IPS-NIHi7 (cell line): ENCODE results near the gene BACE2.
"Not testable (repeated sequence)": the region's sequence is repeated elsewhere in the genome, so short reads cannot be mapped to it uniquely, and the experiment has no call there.

Experiments
- DNase-seq: peaks from one replicate; pipeline ENCODE4 v3.0.0; 2012; ENCODE audit warnings: mixed read lengths; ENCODE audit errors: extremely low spot score

BACE2 gene

DNA sequence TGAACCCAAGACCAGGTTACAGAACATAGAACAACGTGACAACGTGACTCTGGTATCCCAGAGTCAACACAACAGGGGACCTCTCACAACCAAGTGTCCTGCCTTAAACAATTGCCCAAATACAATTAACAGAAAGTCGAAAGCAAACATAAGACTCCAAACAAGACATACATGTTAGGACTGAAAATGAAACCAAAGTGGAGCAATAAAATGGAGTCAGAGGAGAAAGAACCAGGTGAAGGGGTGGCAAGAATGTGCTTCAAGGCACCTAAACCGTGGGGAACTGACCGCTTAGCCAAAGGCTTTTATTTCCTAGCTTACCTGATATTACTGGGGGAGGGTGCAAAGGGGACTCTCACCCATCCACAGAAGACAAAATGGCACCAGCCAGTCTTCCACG, 17.8 kb downstream of the BACE2 start:
- no peak for DNase-seq

- peak; percentile 31 for DNase-seq
Observed at GRCh38 chr21:41186755-41187536, 19.0 kb downstream of the BACE2 start.

- DNase-seq = no peak
Observed at GRCh38 chr21:41187537-41188025, 19.6 kb downstream of the BACE2 start.

- no peak for DNase-seq
Observed at GRCh38 chr21:41188486-41189149, 20.7 kb downstream of the BACE2 start.

- DNase-seq = no peak
Observed at GRCh38 chr21:41189150-41189745, 21.3 kb downstream of the BACE2 start.

GRCh38 chr21:41192552-41192951, 24.6 kb downstream of the BACE2 start:
- DNase-seq = not testable (repeated sequence)

GRCh38 chr21:41195311-41195710, 27.4 kb downstream of the BACE2 start:
- no peak for DNase-seq

DNA sequence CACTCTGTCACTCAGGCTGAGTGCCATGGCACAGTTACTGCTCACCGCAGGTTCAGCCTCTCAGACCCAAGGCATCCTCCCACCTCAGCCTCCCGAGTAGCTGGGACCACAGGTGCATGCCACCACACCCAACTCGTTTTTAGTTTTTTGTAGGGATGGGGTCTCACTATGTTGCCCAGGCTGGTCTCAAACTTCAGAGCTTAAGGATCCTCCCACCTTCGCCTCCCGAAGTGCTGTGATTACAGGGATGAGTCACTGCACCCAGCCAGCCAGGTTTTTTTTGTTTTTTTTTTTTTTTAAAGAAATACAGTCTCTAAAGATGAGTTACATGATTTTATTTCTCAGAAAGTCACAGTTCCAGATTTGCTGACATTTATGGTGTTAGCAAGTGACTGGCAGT, 29.0 kb downstream of the BACE2 start:
- no peak for DNase-seq

GRCh38 chr21:41197582-41197981, 29.6 kb downstream of the BACE2 start:
- DNase-seq = no peak

- not testable (repeated sequence) for DNase-seq
Observed at GRCh38 chr21:41198647-41199046, 30.7 kb downstream of the BACE2 start.

- DNase-seq = no peak
Observed at GRCh38 chr21:41199123-41199522, 31.2 kb downstream of the BACE2 start.

DNA sequence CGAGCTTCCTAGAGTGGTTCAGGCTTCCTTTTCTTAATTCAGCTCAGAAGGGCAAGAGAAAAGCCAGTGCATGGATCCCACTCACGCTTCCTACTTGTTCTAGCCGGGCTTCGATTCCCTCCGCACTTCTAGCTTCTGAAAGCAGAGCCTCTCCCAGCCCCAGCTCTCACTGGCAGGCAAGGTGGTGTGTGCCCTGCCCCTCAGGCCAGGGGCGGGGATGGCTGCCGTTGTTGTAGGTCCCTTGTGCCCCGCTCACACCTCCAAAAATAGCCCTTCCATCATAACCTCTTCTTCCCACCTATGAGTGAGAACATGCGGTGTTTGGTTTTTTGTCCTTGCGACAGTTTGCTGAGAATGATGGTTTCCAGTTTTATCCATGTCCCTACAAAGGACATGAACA, 31.6 kb downstream of the BACE2 start:
- no peak for DNase-seq

DNA sequence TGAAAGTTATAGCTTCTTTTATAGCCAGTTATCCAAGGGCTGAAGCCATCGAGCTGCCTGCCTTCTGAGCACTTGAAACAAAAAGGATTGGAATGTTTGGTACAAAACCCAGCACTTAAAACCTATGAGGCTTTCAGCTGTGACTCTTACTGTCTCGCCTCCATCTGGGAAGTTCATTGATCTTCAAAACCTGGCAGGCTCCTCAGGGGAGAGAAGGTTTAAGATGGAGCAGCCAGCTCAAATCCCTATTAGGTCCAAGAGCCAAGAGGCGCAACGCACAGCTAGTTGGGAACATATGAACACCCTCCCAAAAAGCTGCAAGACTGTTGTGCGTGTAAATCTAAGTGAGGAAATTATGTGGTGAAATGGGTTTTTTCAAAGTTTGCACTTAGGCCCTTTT, 33.4 kb downstream of the BACE2 start:
- DNase-seq = no peak

DNA sequence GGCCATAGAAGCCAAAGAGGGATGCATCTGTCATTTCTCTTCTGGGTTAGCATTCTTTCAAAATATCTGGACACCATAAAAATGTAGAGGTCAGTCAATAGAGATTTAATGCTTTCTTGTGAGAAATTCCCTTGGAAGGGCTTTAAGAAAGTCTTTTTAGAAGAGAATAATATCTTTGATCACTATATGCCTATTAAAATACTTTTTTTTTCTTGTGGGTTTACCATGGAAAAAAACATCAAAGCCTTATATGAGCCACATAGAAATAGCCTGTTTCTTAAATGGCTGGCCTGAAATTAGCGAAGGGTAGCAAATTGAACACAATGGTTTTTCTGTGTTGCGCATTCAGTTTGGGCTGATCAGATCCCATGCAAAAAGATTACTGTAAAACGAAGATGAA, 36.8 kb downstream of the BACE2 start:
- no peak for DNase-seq

GRCh38 chr21:41207401-41208375, 39.7 kb downstream of the BACE2 start:
- no peak for DNase-seq

- no peak for DNase-seq
Observed at GRCh38 chr21:41208376-41208763, 40.4 kb downstream of the BACE2 start.

- DNase-seq = no peak
Observed at GRCh38 chr21:41209016-41209619, 41.2 kb downstream of the BACE2 start.

DNA sequence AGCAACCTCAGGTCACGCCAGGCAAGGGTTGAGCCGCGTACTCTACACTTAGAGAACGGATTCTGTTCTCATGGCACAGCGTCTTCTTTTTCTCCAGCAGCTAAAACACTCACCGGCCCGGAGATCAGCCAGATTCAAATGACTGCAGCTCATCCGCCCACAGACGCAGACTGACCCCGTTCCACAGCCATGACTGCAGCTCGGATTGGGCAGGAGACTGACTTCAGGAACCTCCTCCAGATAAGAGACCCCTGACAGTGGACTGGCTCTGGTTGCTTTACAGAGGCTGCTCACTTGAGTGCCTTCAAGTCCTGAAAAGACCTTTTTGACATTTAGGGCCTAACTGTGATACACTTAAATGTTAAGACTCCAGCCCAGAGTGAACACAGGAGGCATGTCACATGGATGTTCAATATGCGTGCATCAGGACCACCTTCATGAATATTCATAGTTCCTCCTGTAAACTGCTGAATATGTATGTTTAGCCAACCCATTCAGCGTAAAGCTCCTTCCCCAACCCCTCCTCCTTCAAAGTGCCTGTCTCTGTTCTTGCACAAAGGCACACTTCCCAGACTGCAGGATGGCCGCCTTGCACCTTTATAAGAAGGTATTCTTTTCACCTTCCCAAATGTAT, 42.6 kb downstream of the BACE2 start:
- peak; percentile 36 for DNase-seq

DNA sequence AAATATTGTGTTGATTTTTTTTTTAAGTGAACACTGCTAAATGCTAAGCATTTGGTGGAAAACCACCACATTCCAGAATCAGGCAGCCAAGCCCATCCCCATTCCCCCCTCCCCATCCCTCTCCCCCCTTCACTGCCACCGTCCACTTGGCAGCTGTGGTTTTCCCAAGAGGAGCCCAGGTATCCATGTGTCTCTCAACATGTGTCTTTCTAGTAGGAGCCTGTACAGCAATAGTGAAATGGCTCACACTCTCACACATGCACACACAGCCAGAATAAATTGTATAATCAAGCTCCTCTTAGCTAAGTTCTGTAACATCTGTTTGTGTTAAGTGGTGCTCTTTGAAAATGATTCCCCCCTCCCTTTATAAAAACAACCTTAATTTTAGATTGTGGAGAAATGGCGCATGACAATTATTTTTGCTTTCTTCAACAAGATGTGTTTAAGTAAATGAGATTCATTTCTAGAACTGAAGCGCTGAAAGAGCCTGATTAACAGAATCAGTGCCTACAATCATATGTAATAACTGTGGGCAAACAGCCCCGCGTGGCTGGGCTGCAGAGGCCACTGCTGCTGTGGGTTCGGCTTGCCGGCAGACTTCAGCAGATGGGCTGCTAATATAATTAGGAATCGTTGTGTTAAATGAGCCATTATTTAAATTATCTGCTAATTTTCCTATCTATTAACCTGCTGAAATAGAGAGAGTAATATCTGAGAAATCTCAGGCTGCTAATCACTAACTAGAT, 43.3 kb downstream of the BACE2 start:
- no peak for DNase-seq

DNA sequence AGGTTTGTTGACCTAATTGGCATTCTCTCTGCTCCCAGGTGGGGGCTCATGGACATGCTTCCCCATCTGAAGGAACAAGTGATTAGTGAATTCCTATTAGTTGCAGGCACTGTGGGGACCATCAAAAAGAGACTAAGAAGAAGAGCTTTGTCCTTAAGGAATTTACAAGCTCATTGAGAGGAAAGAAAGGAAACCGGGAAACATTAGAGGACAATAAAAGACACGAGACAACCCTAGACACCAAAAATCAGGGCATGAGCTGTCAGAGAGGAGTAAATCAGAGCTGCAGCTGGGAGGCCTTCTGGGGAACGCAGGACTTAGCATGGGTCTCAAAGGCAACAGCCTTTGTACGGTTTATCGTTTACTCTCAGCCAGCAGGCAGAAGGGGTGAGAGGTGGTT, 45.1 kb downstream of the BACE2 start:
- DNase-seq = no peak
